Right atrium auricular region (tissue), 2 donors: Measurements from ENCODE around the gene RREB1. TPM values are rescaled to one million over a fixed set of nuclear protein-coding genes. Genes with fewer than 3 reads are reported as not detected.

Experiments
- DNase-seq: peaks from one replicate; pipeline ENCODE4 v3.0.0-alpha.2; 2019; ENCODE audit warnings: low spot score
- H3K27ac ChIP-seq, 2 donors: fragments of 200-600 bp; sonication (generic); 1 replicate in 1 of 2; 2 replicates in 1 of 2; pipeline ENCODE4 v1.5.1; 2016 to 2019
- H3K27me3 ChIP-seq, 2 donors: fragments of 200-600 bp; sonication (generic); one replicate each; pipeline versions ENCODE4 v1.5.1 to v1.6.0; 2017 to 2019
- H3K36me3 ChIP-seq: fragments of 200-600 bp; sonication (generic); one replicate; pipeline ENCODE4 v1.5.1; 2016
- H3K4me1 ChIP-seq, 2 donors: fragments of 200-600 bp; sonication (generic); one replicate each; pipeline versions ENCODE4 v1.5.1 to v1.6.0; 2017 to 2019
- H3K4me3 ChIP-seq, 2 donors: fragments of 200-600 bp; sonication (generic); 1 replicate in 1 of 2; 2 replicates in 1 of 2; pipeline ENCODE4 v1.5.1; 2017 to 2019; ENCODE audit warnings: mild to moderate bottlenecking in 1 of 2, moderate library complexity in 1 of 2
- H3K9me3 ChIP-seq, 2 donors: fragments of 200-600 bp; sonication (generic); one replicate each; pipeline ENCODE4 v1.5.1; 2019
- total RNA-seq, 2 donors: library from RNA; depleted of rRNA; stranded (reverse); fragments of >200 nt; gene quantifications; one replicate each; pipeline ENCODE4 v1.1.0, GENCODE V29; 2016
- TF ChIP-seq, protein P1 (sequence below), 2 donors: fragments of 200-600 bp; sonication (generic); IDR thresholded peaks; one replicate each; pipeline ENCODE4 v1.5.1; 2019; ENCODE audit warnings: antibody characterized with exemption in 2 of 2

Gene RREB1
- total RNA-seq, 2 donors from 2014 or later, result 25.5 to 30.3 TPM

DNA sequence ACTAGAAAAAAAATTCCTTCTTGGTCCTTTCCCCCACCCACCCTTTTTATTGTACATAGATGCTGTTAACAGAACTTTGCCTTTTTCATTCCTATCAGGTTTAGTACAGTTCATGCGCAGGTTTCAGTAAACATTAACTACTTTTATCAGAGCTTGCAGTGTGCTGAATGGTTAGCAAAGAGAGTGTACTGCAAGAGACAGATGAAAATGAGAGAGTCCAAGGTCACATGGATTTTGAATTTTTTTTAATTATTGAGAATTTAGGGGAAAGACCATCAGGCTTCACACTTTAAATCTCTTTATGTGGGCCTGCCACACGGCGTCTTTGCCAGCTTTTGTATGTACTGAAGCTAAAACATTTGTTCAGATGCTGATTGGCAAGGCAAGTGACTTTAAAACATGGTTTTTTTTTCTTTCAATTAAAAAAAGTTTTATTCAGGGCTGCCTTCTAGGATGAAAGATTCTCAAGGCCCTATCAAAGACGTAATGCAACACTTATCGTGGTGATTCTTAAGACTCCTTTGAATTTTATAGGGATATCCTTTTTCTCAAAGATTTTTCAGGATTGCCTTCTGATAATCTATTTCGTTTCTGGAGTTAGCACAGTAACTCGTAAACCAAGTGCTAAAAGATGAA, 32.2 kb downstream of the RREB1 start:
- Histone ChIP-seq H3K4me1 (peaks cover 0 to 76% of the 10 kb centered on the region in 2 donors), H3K36me3 (no peaks in the 10 kb centered on the region), H3K9me3 (no peaks in the 10 kb centered on the region), H3K27ac (peak overlapping the region; percentile 95 to 97), H3K27me3 (no peaks in the 10 kb centered on the region), H3K4me3 (no peak overlapping the region)
- no peak for DNase-seq
- TF ChIP-seq, protein P1, sequence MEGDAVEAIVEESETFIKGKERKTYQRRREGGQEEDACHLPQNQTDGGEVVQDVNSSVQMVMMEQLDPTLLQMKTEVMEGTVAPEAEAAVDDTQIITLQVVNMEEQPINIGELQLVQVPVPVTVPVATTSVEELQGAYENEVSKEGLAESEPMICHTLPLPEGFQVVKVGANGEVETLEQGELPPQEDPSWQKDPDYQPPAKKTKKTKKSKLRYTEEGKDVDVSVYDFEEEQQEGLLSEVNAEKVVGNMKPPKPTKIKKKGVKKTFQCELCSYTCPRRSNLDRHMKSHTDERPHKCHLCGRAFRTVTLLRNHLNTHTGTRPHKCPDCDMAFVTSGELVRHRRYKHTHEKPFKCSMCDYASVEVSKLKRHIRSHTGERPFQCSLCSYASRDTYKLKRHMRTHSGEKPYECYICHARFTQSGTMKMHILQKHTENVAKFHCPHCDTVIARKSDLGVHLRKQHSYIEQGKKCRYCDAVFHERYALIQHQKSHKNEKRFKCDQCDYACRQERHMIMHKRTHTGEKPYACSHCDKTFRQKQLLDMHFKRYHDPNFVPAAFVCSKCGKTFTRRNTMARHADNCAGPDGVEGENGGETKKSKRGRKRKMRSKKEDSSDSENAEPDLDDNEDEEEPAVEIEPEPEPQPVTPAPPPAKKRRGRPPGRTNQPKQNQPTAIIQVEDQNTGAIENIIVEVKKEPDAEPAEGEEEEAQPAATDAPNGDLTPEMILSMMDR (IDR thresholded peaks at IDR 0.05), result no peak

DNA sequence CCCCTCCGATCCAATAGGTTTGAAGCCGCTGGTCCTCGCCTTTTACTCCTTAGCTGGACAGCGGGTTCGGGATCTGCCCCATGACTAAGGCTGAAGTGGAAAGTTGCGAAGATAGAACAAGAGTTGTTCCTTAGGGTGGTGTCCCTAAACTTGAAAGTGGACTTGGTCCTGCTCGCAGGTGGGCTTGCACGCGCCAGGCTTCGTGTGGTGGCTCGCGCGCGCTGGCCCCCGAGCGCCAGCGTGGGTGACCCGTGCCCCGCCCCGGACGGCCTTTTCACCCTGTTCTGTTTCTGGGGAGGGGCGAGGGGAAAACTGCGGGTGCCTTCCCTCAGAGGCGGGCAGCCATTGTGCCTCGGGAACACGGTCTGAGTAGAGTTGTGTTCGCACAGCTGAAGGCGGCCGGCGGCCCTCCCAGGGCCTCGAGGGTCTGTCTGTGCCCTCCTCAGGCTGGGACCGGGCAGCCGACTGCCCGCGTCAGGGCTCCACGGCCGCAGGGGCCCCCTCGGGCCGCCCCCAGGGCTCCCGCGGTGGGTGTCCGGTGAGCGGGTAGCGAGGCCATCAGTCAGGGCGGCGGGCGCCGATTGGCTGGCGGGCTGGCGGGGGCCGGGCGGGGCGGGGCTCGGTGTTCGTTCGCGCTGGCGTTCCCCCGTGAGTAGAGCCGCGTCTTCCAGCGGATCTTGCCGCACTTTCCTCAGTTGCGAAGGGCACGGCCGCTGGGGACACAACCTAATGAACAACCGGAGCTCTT, 33.0 kb downstream of the RREB1 start:
- Histone ChIP-seq H3K27me3 (no peaks in the 10 kb centered on the region), H3K36me3 (no peaks in the 10 kb centered on the region), H3K4me1 (peaks cover 0 to 85% of the 10 kb centered on the region in 2 donors), H3K27ac (peak overlapping the region; percentile 95 to 97), H3K9me3 (no peaks in the 10 kb centered on the region), H3K4me3 (peak overlapping the region; percentile 59 to 65)
- TF ChIP-seq, protein P1 (IDR thresholded peaks at IDR 0.05), result no peak
- DNase-seq, result peak; percentile 91

DNA sequence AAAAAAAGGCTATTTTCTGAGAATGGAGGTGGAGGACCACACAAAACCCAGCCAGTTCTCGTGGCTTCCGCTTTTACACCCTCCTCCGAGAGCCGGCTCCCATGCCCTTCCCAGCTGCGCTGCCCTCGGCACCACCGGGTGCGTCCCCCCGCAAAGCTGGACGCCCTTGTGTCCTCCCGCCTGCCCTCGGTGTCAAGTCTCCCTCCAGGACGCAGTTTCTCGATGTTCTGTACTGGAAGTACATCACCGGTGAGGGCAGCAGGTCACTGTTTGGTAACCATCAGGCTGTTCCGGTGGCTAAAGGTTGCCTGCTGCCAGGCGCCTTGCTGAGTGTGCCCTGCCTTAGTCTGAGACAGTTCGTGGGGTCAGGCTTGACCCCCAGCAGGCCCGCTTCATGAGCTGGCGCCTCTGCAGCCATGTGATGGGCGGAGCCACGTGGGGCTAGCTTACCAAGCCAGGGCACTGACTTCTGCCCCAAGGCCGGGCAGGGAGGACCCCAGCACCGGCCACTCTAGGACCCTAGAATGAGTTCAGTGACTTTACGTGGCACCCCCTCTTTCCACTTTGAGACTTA, 34.6 kb downstream of the RREB1 start:
- TF ChIP-seq, protein P1 (IDR thresholded peaks at IDR 0.05), result no peak
- Histone ChIP-seq H3K4me3 (peak overlapping the region in 1 of 2 donors; percentile 65), H3K4me1 (peaks cover 0 to 89% of the 10 kb centered on the region in 2 donors), H3K9me3 (no peaks in the 10 kb centered on the region), H3K36me3 (no peaks in the 10 kb centered on the region), H3K27me3 (no peaks in the 10 kb centered on the region), H3K27ac (peak overlapping the region; percentile 95 to 97)
- no peak for DNase-seq

DNA sequence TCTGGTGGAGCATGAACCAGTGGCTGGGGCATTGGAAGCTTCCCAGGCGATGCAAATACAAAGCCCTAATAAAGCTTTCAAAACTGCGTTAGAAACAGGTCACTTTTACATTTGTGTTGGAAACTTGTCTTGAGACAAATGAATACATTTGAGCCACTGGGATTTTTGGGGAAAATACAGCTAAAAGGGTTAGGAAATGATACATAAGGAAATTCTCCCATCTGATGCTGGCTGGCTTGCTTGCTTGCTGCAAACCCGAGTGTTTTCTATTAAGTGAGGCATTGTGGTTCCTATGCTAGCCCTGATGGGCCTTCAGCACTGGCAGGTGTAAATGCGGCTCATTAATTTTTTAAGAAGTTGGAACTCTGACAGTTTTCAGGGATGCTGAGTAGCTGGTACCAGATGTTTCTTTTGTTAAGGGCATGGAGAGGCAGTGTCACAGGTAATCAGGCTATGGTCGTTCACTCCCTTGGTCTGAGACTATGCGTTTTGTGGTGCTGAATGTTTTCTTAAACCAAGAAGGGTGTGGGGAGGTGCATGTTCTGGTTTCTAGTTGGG, 35.2 kb downstream of the RREB1 start:
- Histone ChIP-seq H3K36me3 (no peaks in the 10 kb centered on the region), H3K4me3 (no peak overlapping the region), H3K27ac (peak overlapping the region; percentile 13 to 95), H3K27me3 (no peaks in the 10 kb centered on the region), H3K9me3 (no peaks in the 10 kb centered on the region), H3K4me1 (peaks cover 0 to 89% of the 10 kb centered on the region in 2 donors)
- no peak for DNase-seq
- TF ChIP-seq, protein P1 (IDR thresholded peaks at IDR 0.05), result no peak

DNA sequence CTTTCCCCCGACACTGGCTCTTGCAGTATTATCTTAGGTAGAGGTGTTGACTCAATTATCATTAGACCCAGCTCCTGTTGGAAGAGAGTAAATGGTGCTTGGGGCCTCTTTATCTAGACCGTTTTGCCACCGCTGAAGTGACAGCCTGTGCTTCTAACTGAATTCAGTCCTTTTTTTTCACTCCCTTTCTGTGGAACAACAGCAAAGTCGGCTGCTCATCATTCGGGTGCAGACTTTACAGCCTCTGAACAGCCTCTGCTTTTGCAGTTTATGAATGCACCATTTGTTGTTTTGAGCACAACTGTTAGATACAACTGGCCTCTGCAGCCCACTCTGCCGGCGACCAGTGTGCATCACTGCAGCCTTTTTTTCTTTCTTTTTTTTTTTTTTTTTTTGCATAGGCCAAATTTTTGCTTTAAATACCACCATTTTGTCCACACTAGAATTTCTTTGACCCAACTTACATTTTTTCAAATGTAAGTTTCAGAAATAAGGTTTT, 35.8 kb downstream of the RREB1 start:
- Histone ChIP-seq H3K4me3 (no peak overlapping the region), H3K27me3 (no peaks in the 10 kb centered on the region), H3K27ac (peak overlapping the region; percentile 13 to 95), H3K36me3 (no peaks in the 10 kb centered on the region), H3K4me1 (peaks cover 0 to 88% of the 10 kb centered on the region in 2 donors), H3K9me3 (no peaks in the 10 kb centered on the region)
- DNase-seq, result no peak
- TF ChIP-seq, protein P1 (IDR thresholded peaks at IDR 0.05), result peak in 1 of 2 donors; percentile 32
